ENCODE results near the gene CLTCL1.
"Not testable (repeated sequence)": the region's sequence is repeated elsewhere in the genome, so short reads cannot be mapped to it uniquely, and the experiment has no call there.

CLTCL1 gene

GRCh38 chr22:19175602-19176174, 115.8 kb downstream of the CLTCL1 start:
- no peak for DNase-seq (ENCODE audit: low spot score)

DNA sequence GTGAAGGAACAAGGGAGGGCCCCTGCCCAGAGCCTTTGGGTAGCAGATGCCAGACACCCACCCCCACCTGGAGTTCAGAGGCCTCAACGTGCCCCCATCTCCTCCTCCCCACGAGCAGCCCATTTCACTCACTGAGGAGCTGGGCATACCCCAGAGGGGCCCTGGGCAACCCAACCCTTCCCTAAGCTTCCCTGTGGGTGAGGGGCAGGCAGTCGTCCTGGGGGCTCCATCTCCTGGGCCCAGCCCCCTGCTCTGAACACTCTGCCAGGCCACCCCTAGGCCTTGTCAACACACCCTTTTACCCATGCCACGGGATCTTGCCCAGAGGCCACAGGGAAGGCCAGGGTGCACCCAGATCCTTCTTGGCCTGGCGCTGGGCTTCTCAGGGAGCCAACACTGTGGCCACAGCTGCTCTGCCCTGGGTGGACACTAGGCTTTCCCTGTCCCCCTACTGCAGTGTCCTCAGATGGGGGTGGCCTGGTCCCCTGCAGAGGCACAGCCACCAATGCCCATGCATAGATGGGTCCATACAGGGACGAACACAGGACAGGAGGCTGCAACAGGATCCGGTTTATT, 116.4 kb downstream of the CLTCL1 start:
- DNase-seq (ENCODE audit: low spot score), result no peak

DNA sequence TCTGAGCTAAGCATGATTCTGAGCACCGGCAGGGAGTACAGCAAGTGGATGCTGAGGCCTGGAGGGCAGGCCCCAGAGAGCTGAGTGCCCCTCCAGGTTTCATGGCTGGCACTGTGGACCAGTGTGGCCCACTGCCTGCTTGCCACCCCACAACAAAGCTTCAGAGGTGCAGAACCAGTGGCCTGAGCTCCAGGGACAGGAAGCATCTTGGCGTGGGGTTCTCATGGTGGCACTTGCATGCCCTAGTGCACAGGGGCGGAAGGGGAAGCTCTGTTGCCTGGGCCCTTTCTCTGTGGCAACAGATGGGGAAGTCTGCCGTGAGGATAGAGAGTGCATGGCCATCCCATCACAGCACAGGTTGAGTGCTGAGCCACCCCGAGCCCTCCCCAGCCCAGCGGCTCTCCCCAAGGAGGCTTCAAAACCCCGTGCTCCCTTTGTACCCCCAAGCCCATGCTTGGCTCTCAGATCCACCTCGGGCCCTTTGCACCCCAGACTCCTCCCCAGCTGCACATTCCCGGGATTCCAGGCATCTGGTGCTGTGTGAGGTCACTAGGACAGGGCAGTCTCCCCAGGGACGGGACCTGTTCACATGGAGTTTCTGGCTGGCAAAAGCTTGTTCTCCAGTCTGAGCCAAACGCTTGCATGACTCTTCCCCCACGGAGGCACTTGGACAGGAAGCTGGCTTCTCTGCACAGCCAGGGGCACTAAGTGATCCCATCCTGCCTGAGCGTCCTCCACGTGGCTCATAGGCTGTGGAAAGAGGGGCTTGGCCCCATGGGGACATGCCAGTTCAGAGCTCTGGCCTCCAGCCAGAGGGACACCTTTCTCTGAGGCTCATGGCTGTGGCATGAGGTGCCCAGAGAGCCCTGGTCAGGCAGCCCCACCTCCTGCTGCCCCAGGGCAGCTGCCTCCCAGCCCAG, 117.2 kb downstream of the CLTCL1 start:
- DNase-seq (ENCODE audit: low spot score), result peak; percentile 63

DNA sequence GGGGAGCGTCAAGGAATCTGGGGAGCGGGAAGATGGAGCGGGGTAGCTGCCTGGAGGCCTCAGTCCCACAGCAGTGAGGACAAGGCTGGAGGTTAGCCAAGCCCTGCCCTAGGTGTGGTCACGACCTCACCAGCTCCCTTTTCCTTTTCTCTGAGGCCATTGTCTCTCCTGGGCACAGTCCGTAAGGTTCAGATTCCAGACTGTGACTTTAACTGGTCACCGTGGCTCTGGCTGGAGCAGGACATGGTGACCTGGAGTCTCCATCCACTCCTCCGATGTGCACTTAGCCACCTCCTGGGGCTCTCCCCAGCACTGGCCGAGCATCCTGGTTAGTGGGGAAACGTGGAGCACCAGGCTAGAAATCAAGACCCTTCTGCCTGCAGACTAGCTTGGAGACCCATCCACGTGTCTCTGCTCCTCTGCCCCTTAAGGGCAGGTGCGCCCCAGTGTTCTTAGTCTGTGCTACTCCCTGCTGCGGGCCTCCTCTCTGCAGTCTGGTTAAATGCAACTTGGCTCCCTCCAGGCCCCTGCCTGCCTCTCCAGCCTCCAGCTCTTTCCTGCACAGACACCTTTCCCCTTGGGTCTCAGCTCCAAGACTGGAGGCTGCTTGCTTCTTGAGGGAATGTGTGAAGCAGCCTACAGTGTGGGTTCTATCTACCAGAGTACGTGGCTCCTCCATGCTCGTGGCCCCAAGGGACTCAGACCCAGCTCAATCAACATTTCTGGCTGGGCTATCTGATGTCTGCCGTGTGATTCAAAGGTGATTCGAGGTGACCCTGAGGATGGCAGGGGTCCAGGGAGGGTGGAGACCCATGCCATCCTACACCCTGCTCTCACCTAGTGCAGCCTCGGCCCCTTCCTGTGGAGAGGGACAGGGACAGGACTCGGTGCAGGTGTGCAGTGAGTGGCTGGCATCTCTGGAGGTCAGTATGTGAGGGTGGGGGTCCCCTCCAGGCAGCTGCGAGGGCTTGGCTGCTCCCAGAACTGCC, 118.2 kb downstream of the CLTCL1 start:
- no peak for DNase-seq (ENCODE audit: low spot score)

DNA sequence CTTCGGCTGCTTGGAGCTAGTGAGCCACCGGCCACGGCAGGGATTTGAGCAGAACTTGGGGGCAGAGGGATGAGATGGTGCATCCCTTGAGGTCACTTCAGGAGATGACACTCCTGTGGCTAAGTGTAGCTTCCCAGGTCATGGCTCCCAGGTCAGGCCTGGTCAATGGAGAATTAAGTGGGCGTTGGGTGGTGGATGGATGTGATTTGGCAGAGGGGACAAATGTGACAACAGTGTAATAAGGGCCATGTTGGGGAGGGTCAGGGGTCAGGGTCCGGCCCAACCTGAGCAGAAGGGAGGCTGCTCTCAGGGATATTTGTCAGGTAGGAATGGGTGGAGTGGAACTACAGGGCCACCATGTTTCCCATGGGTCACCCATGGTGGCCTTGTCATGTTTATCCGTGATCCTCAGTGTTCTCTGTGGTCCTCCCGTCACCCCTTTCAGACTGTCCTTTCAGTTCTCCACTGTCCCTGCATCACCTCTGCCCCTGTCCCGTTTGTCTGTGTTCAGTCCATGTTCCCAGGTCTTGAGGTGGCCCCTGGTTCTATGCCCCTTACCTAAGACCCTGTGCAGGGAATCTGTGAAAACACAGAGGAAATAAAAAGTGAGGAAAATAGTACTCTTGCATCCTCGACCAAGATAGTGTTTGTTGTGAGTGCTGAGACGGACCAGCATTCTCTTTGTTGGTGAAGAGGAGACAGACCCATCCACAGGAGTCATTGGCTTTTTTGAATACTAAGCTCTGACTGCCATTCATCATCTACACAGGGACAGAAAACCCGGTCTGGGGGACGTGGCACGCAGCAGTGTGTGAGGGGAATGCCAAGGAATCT, 119.1 kb downstream of the CLTCL1 start:
- no peak for DNase-seq (ENCODE audit: low spot score)

GRCh38 chr22:19169947-19170318, 121.6 kb downstream of the CLTCL1 start:
- DNase-seq (ENCODE audit: low spot score), result no peak

DNA sequence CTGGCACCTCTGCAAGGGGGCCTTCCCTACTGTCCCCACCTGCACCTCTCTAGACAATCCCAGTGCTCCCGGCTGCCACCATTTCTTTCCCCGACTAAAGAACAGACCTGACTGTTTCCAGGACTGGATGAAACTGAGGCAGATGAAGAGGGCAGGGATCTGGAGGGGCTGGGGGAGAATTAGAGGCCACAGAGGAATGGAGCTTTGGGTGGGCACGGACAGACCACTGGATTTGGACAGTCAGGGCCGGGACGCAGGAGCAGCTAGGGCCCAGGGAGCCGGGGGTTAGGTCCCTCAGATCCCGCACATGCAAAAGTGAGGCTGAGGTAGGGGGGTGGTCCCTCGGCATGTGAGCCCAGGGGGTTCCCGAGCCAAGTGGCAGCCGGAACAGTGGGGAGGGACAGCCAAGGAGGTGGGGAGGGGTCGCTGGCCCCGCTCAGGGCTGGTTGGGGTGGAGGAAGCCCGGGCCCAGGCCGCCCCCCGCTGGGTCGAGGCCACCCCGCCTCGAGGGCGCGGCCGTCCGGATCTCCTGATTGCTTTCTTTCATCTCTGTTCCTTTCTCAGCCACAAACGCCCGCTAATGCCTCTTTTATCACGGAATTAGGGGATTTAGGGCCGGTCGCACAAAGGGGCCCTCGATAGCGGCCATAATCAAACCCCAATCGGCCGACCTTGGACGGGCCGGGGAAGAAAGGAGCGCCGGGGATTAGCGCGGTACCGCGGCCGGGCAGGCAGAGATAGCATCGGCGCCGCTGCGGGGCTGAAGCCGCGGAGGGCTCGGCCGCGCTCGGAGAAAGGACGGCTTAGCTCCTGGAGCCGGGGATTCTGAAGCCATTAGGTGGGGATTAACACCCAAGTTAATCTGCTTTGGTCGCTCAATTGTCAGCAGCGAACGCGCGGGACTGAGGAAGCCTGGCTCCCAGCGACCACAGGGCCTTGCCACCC, 122.2 kb downstream of the CLTCL1 start:
- no peak for DNase-seq (ENCODE audit: low spot score)

DNA sequence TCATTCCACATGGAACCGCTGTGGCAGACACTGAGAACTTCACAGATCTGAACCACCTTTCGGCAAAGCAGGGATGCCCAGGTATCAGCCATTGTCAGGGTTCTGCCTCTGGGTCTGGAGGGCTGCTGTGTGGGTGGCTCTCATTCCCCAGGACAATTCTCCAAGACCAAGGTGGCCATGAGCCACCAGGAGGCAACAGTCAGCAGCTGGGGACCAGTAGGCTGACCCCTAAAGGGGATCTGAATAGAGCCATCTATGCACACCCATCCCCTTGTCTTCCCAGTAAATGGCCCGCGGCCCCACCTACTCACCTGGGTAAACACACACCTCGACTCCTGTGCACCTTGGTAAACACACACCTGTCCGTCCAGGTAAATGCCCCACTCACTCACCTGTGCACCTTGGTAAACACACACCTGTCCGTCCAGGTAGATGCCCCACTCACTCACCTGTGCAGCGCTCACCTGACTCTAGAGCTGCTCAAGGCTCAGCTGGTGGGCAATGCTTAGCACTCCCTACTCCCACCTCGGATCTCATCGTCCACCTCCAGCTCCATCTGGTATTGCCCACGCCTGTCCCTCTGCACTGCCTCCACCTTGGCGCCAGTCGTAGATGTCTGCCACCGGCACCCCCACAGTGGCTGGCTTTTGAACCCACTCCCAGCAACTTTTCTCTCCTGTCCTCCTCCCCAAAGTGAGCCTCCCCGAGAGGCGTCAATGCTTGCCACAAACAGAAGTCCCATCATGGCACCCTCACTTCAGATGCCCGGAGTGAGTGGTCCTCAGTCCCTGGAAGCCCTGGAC, 123.2 kb downstream of the CLTCL1 start:
- no peak for DNase-seq (ENCODE audit: low spot score)

DNA sequence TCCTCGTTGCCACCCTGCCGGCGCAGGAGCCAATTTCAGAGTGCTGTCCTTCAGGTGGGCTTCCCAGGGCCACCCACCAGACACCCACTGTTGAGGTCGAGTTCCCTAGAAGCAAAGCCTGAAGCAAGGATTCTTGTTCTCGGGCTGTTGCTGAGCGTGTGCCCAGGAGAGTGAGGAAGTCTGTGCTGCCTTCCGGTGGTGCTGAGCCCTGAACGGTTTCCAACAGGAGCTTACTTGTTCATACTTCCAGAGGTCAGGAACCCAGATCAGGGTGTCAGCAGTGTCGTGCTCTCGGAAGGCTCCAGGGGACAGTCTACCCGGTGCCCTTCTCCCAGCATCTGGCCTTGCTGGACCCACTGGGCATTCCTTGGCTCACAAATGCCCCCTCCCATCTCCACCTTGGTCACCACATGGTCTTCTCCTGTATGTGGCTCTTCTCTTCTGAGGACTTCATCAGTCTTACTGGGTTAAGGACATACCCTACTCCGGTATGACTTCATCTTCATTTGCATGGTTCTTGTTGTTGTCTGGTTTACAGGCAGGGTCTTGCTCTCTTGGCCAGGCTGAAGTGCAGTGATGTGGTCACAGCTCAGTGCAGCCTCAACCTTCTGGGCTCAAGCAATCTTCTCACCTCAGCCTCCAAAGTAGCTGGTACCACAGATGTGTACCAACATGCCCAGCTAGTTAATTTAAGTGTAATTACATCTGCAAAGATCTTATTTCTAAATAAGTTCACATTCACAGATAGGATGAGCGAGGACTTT, 124.2 kb downstream of the CLTCL1 start:
- no peak for DNase-seq (ENCODE audit: low spot score)

- no peak for DNase-seq (ENCODE audit: low spot score)
These were observed 125.1 kb downstream of the CLTCL1 start for GRCh38 chr22:19166421-19166820.

GRCh38 chr22:19164425-19164824, 127.1 kb downstream of the CLTCL1 start:
- no peak for DNase-seq (ENCODE audit: low spot score)

DNA sequence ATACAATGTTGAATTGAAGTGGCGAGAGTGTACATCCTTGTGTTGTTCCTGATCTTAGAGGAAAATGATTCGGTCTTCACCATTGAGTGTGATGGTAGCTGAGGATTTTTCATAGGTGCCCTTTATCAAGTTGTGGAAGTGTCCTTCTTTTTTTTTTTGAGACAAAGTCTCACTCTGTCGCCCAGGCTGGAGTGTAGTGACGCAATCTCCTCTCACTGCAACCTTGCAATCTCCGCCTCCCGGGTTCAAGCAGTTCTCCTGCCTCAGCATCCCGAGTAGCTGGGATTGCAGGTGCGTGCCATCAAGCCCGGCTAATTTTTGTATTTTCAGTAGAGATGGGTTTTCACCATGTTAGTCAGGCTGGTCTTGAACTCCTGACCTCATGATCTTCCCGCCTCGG, 132.9 kb downstream of the CLTCL1 start:
- DNase-seq (ENCODE audit: low spot score), result not testable (repeated sequence)

GRCh38 chr22:19156109-19156508, 135.4 kb downstream of the CLTCL1 start:
- not testable (repeated sequence) for DNase-seq (ENCODE audit: low spot score)

DNA sequence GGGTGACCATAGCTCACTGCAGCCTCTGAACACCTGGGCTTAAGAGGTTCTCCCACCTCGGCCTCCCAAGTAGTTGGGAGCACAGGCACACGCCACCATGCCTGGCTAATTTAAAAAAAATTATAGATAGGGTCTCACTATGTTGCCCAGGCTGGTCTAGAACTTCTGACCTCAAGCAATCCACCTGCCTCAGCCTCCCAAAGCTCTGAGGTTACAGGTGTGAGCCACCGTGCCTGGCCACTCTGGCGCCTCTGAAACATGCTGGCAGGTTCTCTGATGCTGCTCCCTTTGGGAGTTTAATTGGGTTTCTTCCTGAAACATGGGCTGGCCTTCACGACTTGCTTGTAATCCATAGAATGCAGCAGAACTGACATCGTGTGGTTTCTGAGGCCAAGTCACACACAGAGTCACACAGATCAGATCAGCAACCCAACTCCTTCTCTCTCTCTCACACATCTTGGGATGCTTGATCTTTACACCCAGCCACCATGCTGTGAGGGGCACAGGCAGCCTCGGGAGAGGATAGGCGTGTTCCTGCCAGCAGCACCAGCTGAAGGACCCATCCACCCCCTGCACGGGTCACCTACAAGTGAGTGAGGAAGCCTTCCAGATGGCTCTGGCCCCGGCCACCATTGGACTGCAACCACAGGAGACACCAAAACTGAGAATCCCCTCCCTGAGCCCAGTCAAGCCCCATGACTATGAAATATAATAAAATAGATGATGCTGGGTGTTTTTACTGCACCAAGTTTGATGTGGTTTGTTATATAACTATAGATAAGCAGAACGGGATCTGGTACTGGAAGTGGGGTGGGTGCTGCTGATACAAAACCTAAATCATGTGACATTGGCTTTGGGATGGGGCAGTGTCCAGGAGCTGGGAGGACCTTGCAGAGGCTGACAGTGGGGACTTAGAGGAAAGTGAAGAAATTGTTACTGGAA, 138.3 kb downstream of the CLTCL1 start:
- no peak for DNase-seq (ENCODE audit: low spot score)

GRCh38 chr22:19151329-19152191, 140.0 kb downstream of the CLTCL1 start:
- DNase-seq (ENCODE audit: low spot score), result no peak

All from AG08395 (cell line).